HEK293 (cell line): ENCODE measurements around the gene FOXN1.

Experiments
- CTCF ChIA-PET: fragments of 350-600 bp; formaldehyde crosslinking; extraction: SDS; loops from one replicate; lab custom pipeline; 2021; ENCODE audit warnings: antibody characterized with exemption; lab: Yijun Ruan, JAX
- POLR2A ChIA-PET: fragments of 300-600 bp; formaldehyde crosslinking; extraction: SDS; loops from one replicate; lab custom pipeline; 2020; ENCODE audit warnings: antibody characterized with exemption, inconsistent platforms; lab: Yijun Ruan, JAX
- H3K27ac ChIP-seq: fragments of 200-500 bp; sonication (Bioruptor generic); 2 replicates; pipeline ENCODE4 v1.5.1; 2014; ENCODE audit warnings: low read depth, low read length, control low read depth, inconsistent platforms; ENCODE audit errors: extremely low read depth
- H3K36me3 ChIP-seq, 2 experiments: fragments of 200-500 bp in 1 of 2; sonication (Bioruptor generic) in 1 of 2; 1 replicate in 1 of 2; 2 replicates in 1 of 2; pipeline ENCODE4 v1.5.1; 2014 to 2017; ENCODE audit warnings: inconsistent platforms in 2 of 2, low read length in 2 of 2; ENCODE audit not compliant: control insufficient read depth in 2 of 2, insufficient read depth in 1 of 2
- H3K4me1 ChIP-seq: fragments of 200-500 bp; sonication (Bioruptor generic); 2 replicates; pipeline ENCODE4 v1.5.1; 2014; ENCODE audit warnings: mild to moderate bottlenecking, low read length, inconsistent platforms; ENCODE audit not compliant: control insufficient read depth, insufficient read depth
- H3K4me3 ChIP-seq: 2 replicates; pipeline ENCODE4 v1.5.1; 2011; ENCODE audit warnings: low read depth, mild to moderate bottlenecking, control low read depth, low read length, moderate library complexity
- H3K9me3 ChIP-seq: fragments of 200-500 bp; sonication (Bioruptor generic); 2 replicates; pipeline ENCODE4 v1.5.1; 2014; ENCODE audit warnings: low read depth, low read length, inconsistent platforms; ENCODE audit not compliant: control insufficient read depth, insufficient read depth
- GLIS1 ChIP-seq: fragments of 450-650 bp; formaldehyde crosslinking; IDR thresholded peaks from 2 replicates; pipeline ENCODE4 v1.5.1; 2016; ENCODE audit warnings: missing biosample characterization, missing genetic modification characterization
- YY1 ChIP-seq: fragments of 450-650 bp; formaldehyde crosslinking; IDR thresholded peaks from 2 replicates; pipeline ENCODE4 v1.5.1; 2018; ENCODE audit warnings: missing biosample characterization, missing genetic modification characterization
- ZFP69B ChIP-seq: fragments of 450-650 bp; formaldehyde crosslinking; IDR thresholded peaks from 2 replicates; pipeline ENCODE4 v1.5.1; 2016; ENCODE audit warnings: missing biosample characterization, missing genetic modification characterization
- ZNF157 ChIP-seq: fragments of 450-650 bp; formaldehyde crosslinking; IDR thresholded peaks from 2 replicates; pipeline ENCODE4 v1.5.1; 2016; ENCODE audit warnings: missing biosample characterization, missing genetic modification characterization
- ZNF19 ChIP-seq: fragments of 450-650 bp; formaldehyde crosslinking; IDR thresholded peaks from 2 replicates; pipeline ENCODE4; 2016; ENCODE audit warnings: missing biosample characterization, missing genetic modification characterization, low read depth
- ZNF2 ChIP-seq: fragments of 450-650 bp; formaldehyde crosslinking; IDR thresholded peaks from 2 replicates; pipeline ENCODE4 v1.5.1; 2016; ENCODE audit warnings: missing biosample characterization, missing genetic modification characterization
- ZNF580 ChIP-seq: fragments of 450-650 bp; formaldehyde crosslinking; IDR thresholded peaks from 2 replicates; pipeline ENCODE4 v1.5.1; 2016; ENCODE audit warnings: missing biosample characterization, missing genetic modification characterization
- ZNF624 ChIP-seq: fragments of 450-650 bp; formaldehyde crosslinking; IDR thresholded peaks from 2 replicates; pipeline ENCODE4 v1.5.1; 2017; ENCODE audit warnings: missing biosample characterization, missing genetic modification characterization
- ZNF76 ChIP-seq: fragments of 450-650 bp; formaldehyde crosslinking; IDR thresholded peaks from 2 replicates; pipeline ENCODE4; 2016; ENCODE audit warnings: low read depth, missing biosample characterization, missing genetic modification characterization, borderline replicate concordance
- ZSCAN18 ChIP-seq: fragments of 450-650 bp; formaldehyde crosslinking; IDR thresholded peaks from 2 replicates; pipeline ENCODE4 v1.5.1; 2016; ENCODE audit warnings: missing biosample characterization, missing genetic modification characterization
- TF ChIP-seq, protein P1 (sequence below): fragments of 450-650 bp; formaldehyde crosslinking; conservative IDR thresholded peaks from 2 replicates; pipeline ENCODE4 v1.5.1; 2016; ENCODE audit warnings: low read depth, missing biosample characterization, missing genetic modification characterization
- TF ChIP-seq, protein P2 (sequence below): IDR thresholded peaks from 2 replicates; pipeline ENCODE4 v1.6.1; 2011; ENCODE audit warnings: mild to moderate bottlenecking, low read depth, low read length, borderline replicate concordance
- TF ChIP-seq, protein P3 (sequence below): fragments of 450-650 bp; formaldehyde crosslinking; IDR thresholded peaks from 2 replicates; pipeline ENCODE4 v1.5.0; 2017; ENCODE audit warnings: missing biosample characterization, missing genetic modification characterization, borderline replicate concordance
- TF ChIP-seq, protein P4 (sequence below): fragments of 450-650 bp; formaldehyde crosslinking; IDR thresholded peaks from 2 replicates; pipeline ENCODE4 v1.5.1; 2017; ENCODE audit warnings: missing biosample characterization, missing genetic modification characterization

FOXN1 gene

GRCh38 chr17:28580959-28581358 is 74.8 kb downstream of the FOXN1 start (continued):
- TF ChIP-seq, protein P1, sequence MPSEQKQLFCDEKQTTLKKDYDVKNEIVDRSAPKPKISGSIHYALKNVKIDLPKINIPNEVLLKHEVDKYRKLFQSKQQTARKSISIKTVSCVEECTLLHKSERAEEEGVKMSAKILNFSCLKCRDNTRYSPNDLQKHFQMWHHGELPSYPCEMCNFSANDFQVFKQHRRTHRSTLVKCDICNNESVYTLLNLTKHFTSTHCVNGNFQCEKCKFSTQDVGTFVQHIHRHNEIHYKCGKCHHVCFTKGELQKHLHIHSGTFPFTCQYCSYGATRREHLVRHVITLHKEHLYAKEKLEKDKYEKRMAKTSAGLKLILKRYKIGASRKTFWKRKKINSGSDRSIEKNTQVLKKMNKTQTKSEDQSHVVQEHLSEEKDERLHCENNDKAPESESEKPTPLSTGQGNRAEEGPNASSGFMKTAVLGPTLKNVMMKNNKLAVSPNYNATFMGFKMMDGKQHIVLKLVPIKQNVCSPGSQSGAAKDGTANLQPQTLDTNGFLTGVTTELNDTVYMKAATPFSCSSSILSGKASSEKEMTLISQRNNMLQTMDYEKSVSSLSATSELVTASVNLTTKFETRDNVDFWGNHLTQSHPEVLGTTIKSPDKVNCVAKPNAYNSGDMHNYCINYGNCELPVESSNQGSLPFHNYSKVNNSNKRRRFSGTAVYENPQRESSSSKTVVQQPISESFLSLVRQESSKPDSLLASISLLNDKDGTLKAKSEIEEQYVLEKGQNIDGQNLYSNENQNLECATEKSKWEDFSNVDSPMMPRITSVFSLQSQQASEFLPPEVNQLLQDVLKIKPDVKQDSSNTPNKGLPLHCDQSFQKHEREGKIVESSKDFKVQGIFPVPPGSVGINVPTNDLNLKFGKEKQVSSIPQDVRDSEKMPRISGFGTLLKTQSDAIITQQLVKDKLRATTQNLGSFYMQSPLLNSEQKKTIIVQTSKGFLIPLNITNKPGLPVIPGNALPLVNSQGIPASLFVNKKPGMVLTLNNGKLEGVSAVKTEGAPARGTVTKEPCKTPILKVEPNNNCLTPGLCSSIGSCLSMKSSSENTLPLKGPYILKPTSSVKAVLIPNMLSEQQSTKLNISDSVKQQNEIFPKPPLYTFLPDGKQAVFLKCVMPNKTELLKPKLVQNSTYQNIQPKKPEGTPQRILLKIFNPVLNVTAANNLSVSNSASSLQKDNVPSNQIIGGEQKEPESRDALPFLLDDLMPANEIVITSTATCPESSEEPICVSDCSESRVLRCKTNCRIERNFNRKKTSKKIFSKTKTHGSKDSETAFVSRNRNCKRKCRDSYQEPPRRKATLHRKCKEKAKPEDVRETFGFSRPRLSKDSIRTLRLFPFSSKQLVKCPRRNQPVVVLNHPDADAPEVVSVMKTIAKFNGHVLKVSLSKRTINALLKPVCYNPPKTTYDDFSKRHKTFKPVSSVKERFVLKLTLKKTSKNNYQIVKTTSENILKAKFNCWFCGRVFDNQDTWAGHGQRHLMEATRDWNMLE: no peak
- TF ChIP-seq GLIS1 (no peak), ZFP69B (tag by site-specific recombination) (no peak), YY1 (tag by site-specific recombination) (no peak), ZNF76 (tag by site-specific recombination) (no peak), ZNF2 (tag by site-specific recombination) (no peak), ZNF157 (tag by site-specific recombination) (no peak), ZNF19 (tag by site-specific recombination) (no peak), ZSCAN18 (tag by site-specific recombination) (no peak)
- TF ChIP-seq, protein P2, sequence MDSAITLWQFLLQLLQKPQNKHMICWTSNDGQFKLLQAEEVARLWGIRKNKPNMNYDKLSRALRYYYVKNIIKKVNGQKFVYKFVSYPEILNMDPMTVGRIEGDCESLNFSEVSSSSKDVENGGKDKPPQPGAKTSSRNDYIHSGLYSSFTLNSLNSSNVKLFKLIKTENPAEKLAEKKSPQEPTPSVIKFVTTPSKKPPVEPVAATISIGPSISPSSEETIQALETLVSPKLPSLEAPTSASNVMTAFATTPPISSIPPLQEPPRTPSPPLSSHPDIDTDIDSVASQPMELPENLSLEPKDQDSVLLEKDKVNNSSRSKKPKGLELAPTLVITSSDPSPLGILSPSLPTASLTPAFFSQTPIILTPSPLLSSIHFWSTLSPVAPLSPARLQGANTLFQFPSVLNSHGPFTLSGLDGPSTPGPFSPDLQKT: no peak
- TF ChIP-seq, protein P3, sequence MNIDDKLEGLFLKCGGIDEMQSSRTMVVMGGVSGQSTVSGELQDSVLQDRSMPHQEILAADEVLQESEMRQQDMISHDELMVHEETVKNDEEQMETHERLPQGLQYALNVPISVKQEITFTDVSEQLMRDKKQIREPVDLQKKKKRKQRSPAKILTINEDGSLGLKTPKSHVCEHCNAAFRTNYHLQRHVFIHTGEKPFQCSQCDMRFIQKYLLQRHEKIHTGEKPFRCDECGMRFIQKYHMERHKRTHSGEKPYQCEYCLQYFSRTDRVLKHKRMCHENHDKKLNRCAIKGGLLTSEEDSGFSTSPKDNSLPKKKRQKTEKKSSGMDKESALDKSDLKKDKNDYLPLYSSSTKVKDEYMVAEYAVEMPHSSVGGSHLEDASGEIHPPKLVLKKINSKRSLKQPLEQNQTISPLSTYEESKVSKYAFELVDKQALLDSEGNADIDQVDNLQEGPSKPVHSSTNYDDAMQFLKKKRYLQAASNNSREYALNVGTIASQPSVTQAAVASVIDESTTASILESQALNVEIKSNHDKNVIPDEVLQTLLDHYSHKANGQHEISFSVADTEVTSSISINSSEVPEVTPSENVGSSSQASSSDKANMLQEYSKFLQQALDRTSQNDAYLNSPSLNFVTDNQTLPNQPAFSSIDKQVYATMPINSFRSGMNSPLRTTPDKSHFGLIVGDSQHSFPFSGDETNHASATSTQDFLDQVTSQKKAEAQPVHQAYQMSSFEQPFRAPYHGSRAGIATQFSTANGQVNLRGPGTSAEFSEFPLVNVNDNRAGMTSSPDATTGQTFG (tag by site-specific recombination): no peak

GRCh38 chr17:28582513-28582912 is 76.4 kb downstream of the FOXN1 start:
- Histone ChIP-seq H3K36me3 (peaks cover 79 to 96% of the 10 kb centered on the region in 2 experiments), H3K27ac (no peak overlapping the region), H3K4me3 (no peak overlapping the region), H3K9me3 (no peaks in the 10 kb centered on the region)
- ChIA-PET POLR2A (interaction anchor here (1.6 kb wide), 1 partner anchor 9 kb away, joined by 4 read pairs; no protein-coding TSS in a partner anchor), CTCF (interaction anchor here (1.2 kb wide), 1 partner anchor 30 kb away, joined by 3 read pairs; no protein-coding TSS in a partner anchor)
- TF ChIP-seq, protein P4, sequence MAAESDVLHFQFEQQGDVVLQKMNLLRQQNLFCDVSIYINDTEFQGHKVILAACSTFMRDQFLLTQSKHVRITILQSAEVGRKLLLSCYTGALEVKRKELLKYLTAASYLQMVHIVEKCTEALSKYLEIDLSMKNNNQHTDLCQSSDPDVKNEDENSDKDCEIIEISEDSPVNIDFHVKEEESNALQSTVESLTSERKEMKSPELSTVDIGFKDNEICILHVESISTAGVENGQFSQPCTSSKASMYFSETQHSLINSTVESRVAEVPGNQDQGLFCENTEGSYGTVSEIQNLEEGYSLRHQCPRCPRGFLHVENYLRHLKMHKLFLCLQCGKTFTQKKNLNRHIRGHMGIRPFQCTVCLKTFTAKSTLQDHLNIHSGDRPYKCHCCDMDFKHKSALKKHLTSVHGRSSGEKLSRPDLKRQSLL (tag by site-specific recombination): no peak
- TF ChIP-seq ZNF624 (tag by site-specific recombination): no peak
- TF ChIP-seq ZNF19 (tag by site-specific recombination): no peak
- no peak for TF ChIP-seq ZNF580 (tag by site-specific recombination)
- TF ChIP-seq, all 188 proteins: peak for 0
- H3K4me1 ChIP-seq: no peaks in the 10 kb centered on the region
